ENCODE data around the gene KRT80. TPM values are rescaled to one million over a fixed set of nuclear protein-coding genes. Genes with fewer than 3 reads are reported as not detected.

The KRT80 gene
- total and polyA plus RNA-seq, 2 of the 13 experiments (the other 11 are each of a cell fraction or from before 2014, with no cell fraction given), result 0.27 to 0.53 TPM

DNA sequence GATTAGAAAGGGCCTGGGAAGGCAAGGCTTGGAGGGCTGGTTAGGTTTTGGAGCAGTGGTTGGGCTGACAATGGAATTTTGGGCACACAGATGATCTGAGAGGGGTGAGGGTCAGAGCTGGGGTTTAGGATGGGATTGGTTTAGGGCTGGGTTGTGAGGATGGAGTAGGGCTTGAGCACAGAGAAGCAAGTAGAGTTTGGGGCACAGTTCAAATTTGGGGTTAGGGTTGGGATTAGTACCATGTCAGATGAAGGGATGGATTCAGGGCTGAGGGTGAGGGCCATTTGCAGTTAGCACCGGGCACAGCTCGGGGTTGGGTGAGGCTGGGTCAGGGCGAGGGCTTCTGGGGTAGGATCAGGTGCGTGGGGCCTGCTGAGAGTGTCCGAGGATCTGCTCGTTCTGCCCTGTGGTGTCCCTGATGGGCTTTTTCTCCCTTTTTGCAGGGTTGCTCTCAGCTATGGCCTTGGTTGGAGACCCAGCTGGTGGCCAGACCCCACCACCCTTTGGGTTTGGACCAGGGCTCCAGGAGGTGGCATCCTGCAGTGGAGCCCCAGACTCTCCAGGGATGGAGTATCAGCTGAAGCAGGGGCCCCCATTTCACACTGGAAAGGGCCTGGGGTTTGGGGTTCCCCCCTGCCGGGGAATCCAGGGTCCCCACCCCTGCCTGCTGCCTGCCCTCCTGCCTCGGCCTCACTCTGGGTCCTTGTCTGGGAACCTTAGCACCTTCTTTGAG is 45.6 kb downstream of the KRT80 start:
- Histone ChIP-seq H3K36me3 (replicated peaks in 1 of 2; ENCODE audit: control insufficient read depth in 1 of 2, insufficient read depth in 2 of 2, low read length in 2 of 2) (no peaks in the 10 kb centered on the region), H3K9me3 (ENCODE audit: low read length) (no peaks in the 10 kb centered on the region), H4K20me1 (ENCODE audit: insufficient read depth, low read length) (no peaks in the 10 kb centered on the region), H3K27me3 (ENCODE audit: control insufficient read depth in 1 of 2, insufficient read depth in 2 of 2, low read length in 2 of 2) (peaks cover 1 to 18% of the 10 kb centered on the region in 2 experiments; a peak in 3 of 5 replicates), H3K4me1 (ENCODE audit: insufficient read depth, low read length) (peaks cover 7% of the 10 kb centered on the region; the same call in 1 of the 2 replicates), H3K79me2 (ENCODE audit: insufficient read depth, low read length) (no peaks in the 10 kb centered on the region), H3K9ac (ENCODE audit: insufficient read depth, low read depth, low read length) (no peak overlapping the region), H3K4me3 (replicated peaks in 1 of 3; ENCODE audit: insufficient read depth in 1 of 3, low read depth in 2 of 3, low read length in 3 of 3) (no peak overlapping the region), H3K27ac (ENCODE audit: extremely low read length, insufficient read depth, low read length) (no peak overlapping the region), H3K4me2 (ENCODE audit: low read depth, low read length) (no peak overlapping the region), H2AFZ (ENCODE audit: low read length) (no peak overlapping the region)
- in situ Hi-C loops (cut with HindIII; ENCODE audit: extremely low pct_ligation_motif_present, low pct_unique_long_range_greater_than_20kb), result loop anchor here (5.0 to 25.0 kb wide), 4 partner anchors 181 to 841 kb away; no protein-coding TSS in a partner anchor
- TF ChIP-seq AKAP8 (CRISPR knock-in tag; IDR thresholded peaks at IDR 0.05) (no peak), FOXJ3 (CRISPR knock-in tag; IDR thresholded peaks at IDR 0.05; ENCODE audit: borderline replicate concordance) (no peak), ZNF788 (CRISPR knock-in tag; IDR thresholded peaks at IDR 0.05; ENCODE audit: borderline replicate concordance) (no peak), ZNF44 (CRISPR knock-in tag; IDR thresholded peaks at IDR 0.05) (no peak)
- TF ChIP-seq, protein P1, sequence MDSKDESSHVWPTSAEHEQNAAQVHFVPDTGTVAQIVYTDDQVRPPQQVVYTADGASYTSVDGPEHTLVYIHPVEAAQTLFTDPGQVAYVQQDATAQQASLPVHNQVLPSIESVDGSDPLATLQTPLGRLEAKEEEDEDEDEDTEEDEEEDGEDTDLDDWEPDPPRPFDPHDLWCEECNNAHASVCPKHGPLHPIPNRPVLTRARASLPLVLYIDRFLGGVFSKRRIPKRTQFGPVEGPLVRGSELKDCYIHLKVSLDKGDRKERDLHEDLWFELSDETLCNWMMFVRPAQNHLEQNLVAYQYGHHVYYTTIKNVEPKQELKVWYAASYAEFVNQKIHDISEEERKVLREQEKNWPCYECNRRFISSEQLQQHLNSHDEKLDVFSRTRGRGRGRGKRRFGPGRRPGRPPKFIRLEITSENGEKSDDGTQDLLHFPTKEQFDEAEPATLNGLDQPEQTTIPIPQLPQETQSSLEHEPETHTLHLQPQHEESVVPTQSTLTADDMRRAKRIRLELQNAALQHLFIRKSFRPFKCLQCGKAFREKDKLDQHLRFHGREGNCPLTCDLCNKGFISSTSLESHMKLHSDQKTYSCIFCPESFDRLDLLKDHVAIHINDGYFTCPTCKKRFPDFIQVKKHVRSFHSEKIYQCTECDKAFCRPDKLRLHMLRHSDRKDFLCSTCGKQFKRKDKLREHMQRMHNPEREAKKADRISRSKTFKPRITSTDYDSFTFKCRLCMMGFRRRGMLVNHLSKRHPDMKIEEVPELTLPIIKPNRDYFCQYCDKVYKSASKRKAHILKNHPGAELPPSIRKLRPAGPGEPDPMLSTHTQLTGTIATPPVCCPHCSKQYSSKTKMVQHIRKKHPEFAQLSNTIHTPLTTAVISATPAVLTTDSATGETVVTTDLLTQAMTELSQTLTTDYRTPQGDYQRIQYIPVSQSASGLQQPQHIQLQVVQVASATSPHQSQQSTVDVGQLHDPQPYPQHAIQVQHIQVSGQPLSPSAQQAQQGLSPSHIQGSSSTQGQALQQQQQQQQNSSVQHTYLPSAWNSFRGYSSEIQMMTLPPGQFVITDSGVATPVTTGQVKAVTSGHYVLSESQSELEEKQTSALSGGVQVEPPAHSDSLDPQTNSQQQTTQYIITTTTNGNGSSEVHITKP (CRISPR knock-in tag; IDR thresholded peaks at IDR 0.05; ENCODE audit: low read depth), result no peak
- TF ChIP-seq, protein P2, sequence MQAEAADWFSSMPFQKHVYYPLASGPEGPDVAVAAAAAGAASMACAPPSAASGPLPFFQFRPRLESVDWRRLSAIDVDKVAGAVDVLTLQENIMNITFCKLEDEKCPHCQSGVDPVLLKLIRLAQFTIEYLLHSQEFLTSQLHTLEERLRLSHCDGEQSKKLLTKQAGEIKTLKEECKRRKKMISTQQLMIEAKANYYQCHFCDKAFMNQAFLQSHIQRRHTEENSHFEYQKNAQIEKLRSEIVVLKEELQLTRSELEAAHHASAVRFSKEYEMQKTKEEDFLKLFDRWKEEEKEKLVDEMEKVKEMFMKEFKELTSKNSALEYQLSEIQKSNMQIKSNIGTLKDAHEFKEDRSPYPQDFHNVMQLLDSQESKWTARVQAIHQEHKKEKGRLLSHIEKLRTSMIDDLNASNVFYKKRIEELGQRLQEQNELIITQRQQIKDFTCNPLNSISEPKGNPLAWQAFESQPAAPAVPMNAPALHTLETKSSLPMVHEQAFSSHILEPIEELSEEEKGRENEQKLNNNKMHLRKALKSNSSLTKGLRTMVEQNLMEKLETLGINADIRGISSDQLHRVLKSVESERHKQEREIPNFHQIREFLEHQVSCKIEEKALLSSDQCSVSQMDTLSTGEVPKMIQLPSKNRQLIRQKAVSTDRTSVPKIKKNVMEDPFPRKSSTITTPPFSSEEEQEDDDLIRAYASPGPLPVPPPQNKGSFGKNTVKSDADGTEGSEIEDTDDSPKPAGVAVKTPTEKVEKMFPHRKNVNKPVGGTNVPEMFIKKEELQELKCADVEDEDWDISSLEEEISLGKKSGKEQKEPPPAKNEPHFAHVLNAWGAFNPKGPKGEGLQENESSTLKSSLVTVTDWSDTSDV (CRISPR knock-in tag; IDR thresholded peaks at IDR 0.05), result no peak
- no TSS peak for BruUV-seq (replicated peaks)
- ATAC-seq, result no peak
- ChIA-PET POLR2A (no interaction called here), CTCF (ENCODE audit: low intra/inter-chr PET ratio, low total read pairs) (no interaction called here)
- no peak for FAIRE-seq
- 77% methylated on average over 2 of the region's 8 CpGs for WGBS (ENCODE audit: low lambda C conversion rate)
- intact Hi-C loops (cut with micrococcal nuclease; ENCODE audit: unreplicated experiment), result no loop called here
- no peak for DNase-seq (ENCODE audit: low spot score)
